Measurements from ENCODE around the gene MFSD2A. TPM values are rescaled to one million over a fixed set of nuclear protein-coding genes. Genes with fewer than 3 reads are reported as not detected.

Gene MFSD2A
- total RNA-seq, 1 donor from 2014 or later, result 225 TPM

GRCh38 chr1:39952359-39953110, 2.4 kb upstream of the MFSD2A start:
- intact Hi-C loops (cut with DNase I), result no loop called here
- H3K27me3 ChIP-seq, result no peaks in the 10 kb centered on the region
- no peak for TF ChIP-seq CTCF (IDR thresholded peaks at IDR 0.05)
- DNase-seq (no peak), ATAC-seq (no peak)
- no peaks in the 10 kb centered on the region for H3K36me3 ChIP-seq
- no peaks in the 10 kb centered on the region for H3K9me3 ChIP-seq
- H3K4me1 ChIP-seq, result peaks cover 17% of the 10 kb centered on the region
- no peak overlapping the region for H3K4me3 ChIP-seq
- no peak overlapping the region for H3K27ac ChIP-seq

- peaks cover 25% of the 10 kb centered on the region for H3K4me1 ChIP-seq
- peak overlapping the region; percentile 69 for H3K4me3 ChIP-seq
- no peaks in the 10 kb centered on the region for H3K27me3 ChIP-seq
- DNase-seq (no peak), ATAC-seq (peak; percentile 16)
- intact Hi-C loops (cut with DNase I), result no loop called here
- no peak for TF ChIP-seq CTCF (IDR thresholded peaks at IDR 0.05)
- no peaks in the 10 kb centered on the region for H3K36me3 ChIP-seq
- H3K27ac ChIP-seq, result peak overlapping the region; percentile 72
- H3K9me3 ChIP-seq, result no peaks in the 10 kb centered on the region
Observed at GRCh38 chr1:39954324-39954869, 548 bp upstream of the MFSD2A start.

GRCh38 chr1:39955547-39956539, 898 bp downstream of the MFSD2A start:
- intact Hi-C loops (cut with DNase I), result no loop called here
- peak; percentile 1 for ATAC-seq
- no peak for TF ChIP-seq CTCF (IDR thresholded peaks at IDR 0.05)
- Histone ChIP-seq H3K36me3 (no peaks in the 10 kb centered on the region), H3K4me1 (peaks cover 36% of the 10 kb centered on the region), H3K4me3 (peak overlapping the region; percentile 69), H3K27me3 (no peaks in the 10 kb centered on the region), H3K9me3 (no peaks in the 10 kb centered on the region), H3K27ac (peak overlapping the region; percentile 77)
- DNase-seq, result no peak

GRCh38 chr1:39957299-39958015, 2.5 kb downstream of the MFSD2A start:
- ATAC-seq (no peak), DNase-seq (no peak)
- H3K36me3 ChIP-seq, result no peaks in the 10 kb centered on the region
- peaks cover 38% of the 10 kb centered on the region for H3K4me1 ChIP-seq
- intact Hi-C loops (cut with DNase I), result no loop called here
- H3K27me3 ChIP-seq, result no peaks in the 10 kb centered on the region
- peak overlapping the region; percentile 69 for H3K4me3 ChIP-seq
- H3K9me3 ChIP-seq, result no peaks in the 10 kb centered on the region
- peak overlapping the region; percentile 77 for H3K27ac ChIP-seq
- TF ChIP-seq CTCF (IDR thresholded peaks at IDR 0.05), result no peak
